Choroid plexus epithelial cell (primary cell): Measurements from ENCODE around the gene SMPD3.

ENCODE experiments used
- DNase-seq: peaks from one replicate; pipeline ENCODE4 v3.0.0-alpha.2; 2010; ENCODE audit warnings: low read depth
- H3K4me3 ChIP-seq: 2 replicates; pipeline ENCODE4 v1.5.1; 2011; ENCODE audit warnings: low read depth, mild to moderate bottlenecking, control low read depth, low read length, moderate library complexity
- CTCF ChIP-seq: conservative IDR thresholded peaks from 2 replicates; pipeline ENCODE4 v1.5.1; 2011; ENCODE audit warnings: low read depth, mild to moderate bottlenecking, control low read depth, inconsistent platforms, low read length, moderate library complexity

SMPD3 gene

GRCh38 chr16:68355447-68356248 lies 92.7 kb downstream of the SMPD3 start:
- peak; percentile 30 for TF ChIP-seq CTCF
- H3K4me3 ChIP-seq: no peak overlapping the region

GRCh38 chr16:68354816-68355215 lies 93.5 kb downstream of the SMPD3 start:
- no peak overlapping the region for H3K4me3 ChIP-seq
- no peak for DNase-seq
- no peak for TF ChIP-seq CTCF

More at GRCh38 chr16:68355447-68356248, 92.7 kb downstream of the SMPD3 start:
- DNase-seq: no peak

- no peak for DNase-seq
- H3K4me3 ChIP-seq: no peak overlapping the region
- TF ChIP-seq CTCF: no peak
Measured at GRCh38 chr16:68353366-68353765, 94.9 kb downstream of the SMPD3 start.

- TF ChIP-seq CTCF: no peak
Measured at GRCh38 chr16:68351991-68352431, 96.3 kb downstream of the SMPD3 start.

GRCh38 chr16:68351463-68351862 lies 96.8 kb downstream of the SMPD3 start:
- no peak for DNase-seq
- no peak overlapping the region for H3K4me3 ChIP-seq
- no peak for TF ChIP-seq CTCF

More at GRCh38 chr16:68351991-68352431, 96.3 kb downstream of the SMPD3 start:
- no peak overlapping the region for H3K4me3 ChIP-seq
- no peak for DNase-seq

GRCh38 chr16:68350813-68351350 lies 97.4 kb downstream of the SMPD3 start:
- no peak overlapping the region for H3K4me3 ChIP-seq
- DNase-seq: no peak
- no peak for TF ChIP-seq CTCF

GRCh38 chr16:68349838-68350410 lies 98.4 kb downstream of the SMPD3 start:
- no peak for TF ChIP-seq CTCF
- DNase-seq: no peak
- no peak overlapping the region for H3K4me3 ChIP-seq
